HepG2 (cell line): ENCODE measurements around the gene VAMP3. TPM values are rescaled to one million over a fixed set of nuclear protein-coding genes. Genes with fewer than 3 reads are reported as not detected.

Source experiments
- CEBPB ChIP-seq: IDR thresholded peaks from 2 replicates; pipeline ENCODE4 v1.6.1; 2011; ENCODE audit warnings: low read depth, low read length, improper control_type of control experiment, borderline replicate concordance
- CEBPZ ChIP-seq: IDR thresholded peaks from 2 replicates; pipeline ENCODE4 v1.6.1; 2012; ENCODE audit warnings: low read length, improper control_type of control experiment
- CREB1 ChIP-seq, 2 experiments: fragments of 450-650 bp in 1 of 2; IDR thresholded peaks; 2 replicates each; pipeline ENCODE4 v1.6.1; 2016 to 2017; ENCODE audit warnings: control low read depth in 1 of 2, mild to moderate bottlenecking in 1 of 2, missing compliant biosample characterization in 1 of 2, missing genetic modification characterization in 1 of 2
- GATAD2A ChIP-seq: IDR thresholded peaks from 2 replicates; pipeline ENCODE4 v1.6.1; 2016
- HOXA5 ChIP-seq: sonication (generic); formaldehyde crosslinking; IDR thresholded peaks from 2 replicates; pipeline ENCODE4 v1.4.0; 2020; ENCODE audit warnings: missing genetic modification reagents
- KLF12 ChIP-seq: sonication (generic); formaldehyde crosslinking; IDR thresholded peaks from 2 replicates; pipeline ENCODE4 v1.4.0; 2020; ENCODE audit warnings: missing genetic modification reagents, borderline replicate concordance
- SNAPC4 ChIP-seq: sonication (generic); formaldehyde crosslinking; IDR thresholded peaks from 2 replicates; pipeline ENCODE4 v1.4.0; 2020; ENCODE audit warnings: mild to moderate bottlenecking, missing genetic modification reagents
- SOX6 ChIP-seq, 2 experiments: fragments of 450-650 bp in 1 of 2; sonication (generic) in 1 of 2; formaldehyde crosslinking in 1 of 2; IDR thresholded peaks; 2 replicates each; pipeline versions ENCODE4 v1.4.0 to v1.6.1; 2017 to 2020; ENCODE audit warnings: antibody characterized with exemption in 1 of 2, mild to moderate bottlenecking in 1 of 2, missing genetic modification reagents in 1 of 2
- TOPORS ChIP-seq: sonication (generic); formaldehyde crosslinking; IDR thresholded peaks from 2 replicates; pipeline ENCODE4 v1.8.0; 2023; ENCODE audit warnings: mild to moderate bottlenecking, missing genetic modification reagents
- ZGPAT ChIP-seq: IDR thresholded peaks from 2 replicates; pipeline ENCODE4 v1.6.1; 2016; ENCODE audit warnings: mild to moderate bottlenecking
- ZNF280B ChIP-seq: sonication (generic); formaldehyde crosslinking; IDR thresholded peaks from 2 replicates; pipeline ENCODE4 v1.5.0; 2020; ENCODE audit warnings: missing genetic modification reagents, mild to moderate bottlenecking, borderline replicate concordance
- ZSCAN29 ChIP-seq: sonication (generic); formaldehyde crosslinking; conservative IDR thresholded peaks from 2 replicates; pipeline ENCODE4 v1.4.0; 2020; ENCODE audit warnings: mild to moderate bottlenecking, missing genetic modification reagents
- polyA plus RNA-seq, 8 experiments: library from polyadenylated mRNA; depleted of rRNA in 3 of 8; stranded (reverse) in 7 of 8; unstranded in 1 of 8; fragments of >200 nt; fragmentation: Illumina TruSeq in 4 of 8; extraction: Trizol in 4 of 8; gene quantifications; 2 replicates each; pipeline versions ENCODE4 v1.2.1 to v1.2.3, GENCODE V29; 2011 to 2016; ENCODE audit warnings: low read depth in 4 of 8, missing spikeins in 1 of 8, mixed read lengths in 1 of 8; ENCODE audit not compliant: insufficient read depth in 1 of 8
- total RNA-seq, 5 experiments: library from RNA; depleted of rRNA; stranded (reverse); fragments of >200 nt; fragmentation: Illumina TruSeq; extraction: Trizol; gene quantifications; 2 replicates each; pipeline ENCODE4 v1.2.3, GENCODE V29; 2016; ENCODE audit warnings: low read depth in 1 of 5

The VAMP3 gene
- total and polyA plus RNA-seq, 2 of the 13 experiments (the other 11 are each of a cell fraction or from before 2014, with no cell fraction given) = 75.3 to 88.7 TPM

GRCh38 chr1:7752512-7753417, 18.3 kb upstream of the VAMP3 start (continued):
- no peak for TF ChIP-seq CEBPZ
- TF ChIP-seq ZNF280B (CRISPR knock-in tag) = no peak
- TF ChIP-seq ZGPAT (CRISPR knock-in tag) = peak; percentile 34
- no peak for TF ChIP-seq CREB1 (IDR thresholded peaks at IDR 0.05)
- peak; percentile 57; the same call in 1 of the 2 replicates for TF ChIP-seq CREB1 (CRISPR knock-in tag; IDR thresholded peaks at IDR 0.05)
- TF ChIP-seq KLF12 (CRISPR knock-in tag) = no peak
- no peak for TF ChIP-seq HOXA5 (CRISPR knock-in tag)
- TF ChIP-seq ZSCAN29 (CRISPR knock-in tag) = no peak
- TF ChIP-seq SNAPC4 = no peak
- TF ChIP-seq CEBPB = peak; percentile 71; the same call in 1 of the 2 replicates
- TF ChIP-seq SOX6 (IDR thresholded peaks at IDR 0.05) = no peak
- TF ChIP-seq SOX6 (CRISPR knock-in tag; IDR thresholded peaks at IDR 0.05) = peak; percentile 68
- TF ChIP-seq GATAD2A (CRISPR knock-in tag) = peak; percentile 32
- TF ChIP-seq TOPORS = no peak
